Right lobe of liver (tissue), 4 donors: Measurements from ENCODE around the gene AAK1.

Experiments
- POLR2A ChIP-seq: fragments of 450-650 bp; IDR thresholded peaks from one replicate; pipeline ENCODE4 v1.6.1; 2017; ENCODE audit warnings: antibody characterized with exemption, mild to moderate bottlenecking
- TF ChIP-seq, protein P1 (sequence below), 4 donors: fragments of 200-600 bp in 3 of 4; fragments of 450-650 bp in 1 of 4; IDR thresholded peaks; one replicate each; pipeline versions ENCODE4 v1.5.1 to v1.8.0; 2016 to 2022; ENCODE audit warnings: antibody characterized with exemption in 4 of 4, mild to moderate bottlenecking in 2 of 4
- donor health status: DM: no; HTN: no; CAD: no.
- donor health status: DM: no; HTN: no; CAD: no.
- donor health status: DM: no; HTN: yes; CAD: no.

DNA sequence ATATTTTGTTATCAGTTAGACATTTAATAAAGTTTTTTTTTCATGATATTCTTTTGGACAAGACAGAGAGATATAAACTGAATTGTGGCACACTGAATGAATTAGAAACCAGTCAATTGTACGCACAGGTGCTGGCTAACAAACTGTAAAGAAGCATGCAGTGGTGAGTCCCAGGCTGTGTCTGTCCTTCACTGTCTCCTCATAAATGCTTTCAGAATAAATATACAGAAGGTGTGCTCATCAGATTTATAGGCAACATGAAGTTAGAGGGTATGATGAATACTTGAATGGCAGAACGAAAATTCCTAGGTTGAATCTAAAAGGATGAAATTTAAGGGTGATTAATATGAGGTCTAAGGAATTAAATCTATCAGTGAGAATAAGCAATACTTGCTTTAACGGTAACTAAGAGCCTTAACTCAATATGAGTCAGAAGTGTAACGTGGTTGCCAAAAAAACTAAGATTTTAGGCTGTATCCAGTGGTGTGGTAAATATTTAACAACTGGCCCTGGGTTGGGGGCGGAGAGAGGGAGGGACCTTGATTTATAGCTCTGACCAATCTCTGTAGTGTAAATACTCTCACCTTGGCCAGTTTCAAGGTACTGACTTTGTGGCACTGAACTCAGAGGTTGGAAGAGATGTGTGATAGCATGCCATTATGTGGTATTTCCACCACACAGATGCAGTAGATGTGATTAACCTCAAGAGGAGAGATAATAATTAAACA, 41.9 kb upstream of the AAK1 start:
- TF ChIP-seq POLR2A: no peak
- TF ChIP-seq, protein P1, sequence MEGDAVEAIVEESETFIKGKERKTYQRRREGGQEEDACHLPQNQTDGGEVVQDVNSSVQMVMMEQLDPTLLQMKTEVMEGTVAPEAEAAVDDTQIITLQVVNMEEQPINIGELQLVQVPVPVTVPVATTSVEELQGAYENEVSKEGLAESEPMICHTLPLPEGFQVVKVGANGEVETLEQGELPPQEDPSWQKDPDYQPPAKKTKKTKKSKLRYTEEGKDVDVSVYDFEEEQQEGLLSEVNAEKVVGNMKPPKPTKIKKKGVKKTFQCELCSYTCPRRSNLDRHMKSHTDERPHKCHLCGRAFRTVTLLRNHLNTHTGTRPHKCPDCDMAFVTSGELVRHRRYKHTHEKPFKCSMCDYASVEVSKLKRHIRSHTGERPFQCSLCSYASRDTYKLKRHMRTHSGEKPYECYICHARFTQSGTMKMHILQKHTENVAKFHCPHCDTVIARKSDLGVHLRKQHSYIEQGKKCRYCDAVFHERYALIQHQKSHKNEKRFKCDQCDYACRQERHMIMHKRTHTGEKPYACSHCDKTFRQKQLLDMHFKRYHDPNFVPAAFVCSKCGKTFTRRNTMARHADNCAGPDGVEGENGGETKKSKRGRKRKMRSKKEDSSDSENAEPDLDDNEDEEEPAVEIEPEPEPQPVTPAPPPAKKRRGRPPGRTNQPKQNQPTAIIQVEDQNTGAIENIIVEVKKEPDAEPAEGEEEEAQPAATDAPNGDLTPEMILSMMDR (IDR thresholded peaks at IDR 0.05): no peak
